Stimulated activated CD8-positive, alpha-beta memory T cell treated with anti-CD3 and anti-CD28 coated beads, Interleukin-12 subunit alpha, Interleukin-12 subunit beta, amount 100 ng/mL, for 24 hours (primary cell): ENCODE results near the gene MBD1.
"Not testable (repeated sequence)": the region's sequence is repeated elsewhere in the genome, so short reads cannot be mapped to it uniquely, and the experiment has no call there.

ENCODE experiments used
- DNase-seq: peaks from one replicate; pipeline ENCODE4 v3.0.0-alpha.2; 2020; ENCODE audit errors: extremely low read depth

MBD1 gene, protein sequence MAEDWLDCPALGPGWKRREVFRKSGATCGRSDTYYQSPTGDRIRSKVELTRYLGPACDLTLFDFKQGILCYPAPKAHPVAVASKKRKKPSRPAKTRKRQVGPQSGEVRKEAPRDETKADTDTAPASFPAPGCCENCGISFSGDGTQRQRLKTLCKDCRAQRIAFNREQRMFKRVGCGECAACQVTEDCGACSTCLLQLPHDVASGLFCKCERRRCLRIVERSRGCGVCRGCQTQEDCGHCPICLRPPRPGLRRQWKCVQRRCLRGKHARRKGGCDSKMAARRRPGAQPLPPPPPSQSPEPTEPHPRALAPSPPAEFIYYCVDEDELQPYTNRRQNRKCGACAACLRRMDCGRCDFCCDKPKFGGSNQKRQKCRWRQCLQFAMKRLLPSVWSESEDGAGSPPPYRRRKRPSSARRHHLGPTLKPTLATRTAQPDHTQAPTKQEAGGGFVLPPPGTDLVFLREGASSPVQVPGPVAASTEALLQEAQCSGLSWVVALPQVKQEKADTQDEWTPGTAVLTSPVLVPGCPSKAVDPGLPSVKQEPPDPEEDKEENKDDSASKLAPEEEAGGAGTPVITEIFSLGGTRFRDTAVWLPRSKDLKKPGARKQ

GRCh38 chr18:50281295-50281971 is at the start of gene MBD1:
Gene MBD1, minus strand, starts transcription at chr18:50281523. Its CDS starts 1,531 bp downstream, at chr18:50279992.
- DNase-seq, result peak; percentile 87

DNA sequence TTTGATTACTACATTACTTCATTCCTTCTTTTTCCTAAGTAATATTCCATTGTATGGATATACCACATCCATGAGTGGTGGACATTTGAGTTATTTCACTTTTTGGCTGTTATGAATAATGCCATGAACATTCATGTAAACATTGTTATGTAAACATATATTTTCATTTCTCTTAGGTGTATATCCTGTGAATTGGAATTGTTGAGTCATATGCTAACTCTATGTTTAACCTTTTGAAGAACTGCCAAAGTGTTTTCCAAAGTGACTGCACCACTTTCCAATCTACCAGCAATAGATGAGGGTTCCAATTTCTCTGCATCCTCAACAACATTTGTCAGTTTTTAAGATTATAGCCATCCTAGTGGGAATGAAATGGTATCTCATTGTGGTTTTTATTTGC is 48.9 kb upstream of the MBD1 start:
- DNase-seq, result no peak

GRCh38 chr18:50327983-50328382 is 46.7 kb upstream of the MBD1 start:
- no peak for DNase-seq

DNA sequence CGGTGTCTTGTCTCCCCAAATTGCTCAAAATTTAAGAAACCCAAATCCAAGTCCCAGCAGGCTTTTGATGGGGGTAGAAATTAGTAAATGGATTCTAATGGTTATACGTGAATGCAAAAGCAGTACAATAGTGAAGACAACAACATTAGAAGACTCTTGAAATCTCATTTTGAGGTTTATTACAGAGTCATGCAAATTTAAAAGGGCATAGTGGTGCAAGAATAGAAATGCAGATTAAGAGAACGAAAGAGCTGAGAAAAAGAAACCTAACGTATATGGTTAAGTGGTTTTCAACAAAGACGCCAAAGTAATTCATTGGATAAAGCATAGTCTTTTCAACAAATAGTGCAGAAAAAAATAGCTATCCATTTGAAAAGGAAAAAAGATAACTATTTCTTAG is 39.4 kb upstream of the MBD1 start:
- no peak for DNase-seq

DNA sequence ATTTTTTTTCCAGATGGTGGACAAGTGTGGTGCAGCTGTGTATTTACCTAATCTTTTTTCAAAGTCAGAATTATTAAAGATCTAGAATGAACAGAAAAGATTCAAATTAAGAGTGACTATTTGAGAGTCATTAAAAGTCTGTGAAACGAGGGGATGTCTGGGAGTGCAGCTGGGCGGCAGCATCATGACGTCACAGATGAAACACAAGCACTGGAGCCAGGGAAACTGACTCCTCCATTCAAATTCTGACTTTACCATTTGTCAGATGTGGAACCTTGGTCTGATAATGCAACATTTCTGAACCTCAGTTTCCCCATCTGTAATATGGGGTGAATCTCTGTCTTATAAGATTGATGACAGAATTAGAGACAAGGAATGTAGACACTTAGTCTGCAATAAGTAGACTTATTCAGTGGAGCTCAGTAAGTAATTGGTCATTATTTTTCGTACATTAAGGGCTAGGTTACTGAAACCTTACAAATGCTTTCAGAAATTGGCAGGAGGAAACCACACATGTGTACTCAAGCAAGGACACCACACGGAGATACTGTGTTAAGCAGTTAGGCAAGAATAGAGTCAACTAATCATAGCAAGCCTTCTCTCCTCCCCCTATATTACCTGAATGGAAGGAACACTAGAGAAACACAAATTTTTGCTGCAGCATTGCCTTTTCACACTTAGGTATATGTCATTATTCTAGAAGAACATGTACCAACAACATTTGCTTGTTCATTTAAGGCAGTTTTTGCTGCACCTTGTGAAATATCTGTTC is 34.0 kb upstream of the MBD1 start:
- DNase-seq, result no peak

- DNase-seq, result no peak
These were observed 32.6 kb upstream of the MBD1 start for GRCh38 chr18:50313873-50314460.

DNA sequence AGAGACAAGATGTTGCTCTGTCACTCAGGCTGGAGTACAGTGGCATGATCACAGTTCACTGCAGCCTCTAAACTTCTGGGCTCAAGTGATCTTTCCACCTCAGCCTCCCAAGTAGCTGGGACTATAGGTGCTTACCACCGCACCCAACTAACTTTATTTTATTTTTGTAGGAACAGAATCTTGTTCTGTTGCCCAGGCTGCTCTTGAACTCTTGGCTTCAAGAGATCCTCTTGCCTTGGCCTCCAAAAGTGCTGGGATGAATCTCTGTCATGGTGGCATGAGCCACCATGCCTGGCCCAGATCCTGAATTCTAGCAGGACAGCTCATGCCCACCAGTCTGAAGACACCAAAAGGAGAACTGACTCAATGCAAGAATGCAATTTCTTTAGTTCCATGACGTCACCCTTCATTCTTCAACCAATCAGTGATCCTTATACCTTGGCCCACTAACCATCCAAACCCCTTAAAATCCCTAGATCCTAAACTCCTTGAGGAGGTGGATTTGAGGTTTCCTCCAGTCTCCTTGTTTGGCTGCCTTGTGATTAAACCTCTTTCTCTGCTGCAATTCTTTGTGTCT is 31.8 kb upstream of the MBD1 start:
- DNase-seq, result no peak

DNA sequence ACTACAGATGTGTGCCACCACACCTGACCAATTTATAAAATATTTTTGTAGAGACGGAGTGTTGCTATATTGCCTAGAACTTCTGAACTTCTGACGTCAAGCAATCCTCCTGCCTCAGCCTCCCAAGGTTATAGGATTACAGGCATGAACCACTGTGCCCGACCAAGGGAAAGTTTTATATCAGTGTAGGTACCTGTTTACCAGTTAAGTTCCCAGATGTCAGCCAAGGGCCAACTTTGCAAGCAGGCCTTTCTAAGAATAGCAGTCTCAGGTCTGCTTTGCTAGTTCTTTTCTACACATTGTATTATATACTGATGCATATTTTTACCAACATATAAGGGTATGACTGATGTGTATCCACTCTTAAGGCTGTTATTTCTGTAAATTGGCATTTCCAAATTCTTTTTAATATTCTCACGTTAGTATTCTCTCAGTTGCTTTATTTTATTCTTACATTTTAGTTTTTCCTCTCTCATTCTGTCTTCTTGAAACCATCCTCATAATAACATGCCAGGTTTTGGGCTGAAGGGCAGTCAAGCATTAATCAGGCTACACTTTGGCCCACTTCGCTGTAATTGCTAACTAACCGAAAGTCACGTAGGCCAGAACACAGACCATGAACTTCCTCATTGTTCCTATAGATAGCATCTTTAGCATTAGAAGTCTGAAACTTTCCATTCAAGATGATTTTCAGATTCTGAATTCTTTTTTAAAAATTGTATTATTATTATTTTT is 31.1 kb upstream of the MBD1 start:
- no peak for DNase-seq

GRCh38 chr18:50311650-50312049 is 30.3 kb upstream of the MBD1 start:
- DNase-seq, result no peak

- no peak for DNase-seq
These were observed 28.8 kb upstream of the MBD1 start for GRCh38 chr18:50310080-50310479.

GRCh38 chr18:50308851-50309250 is 27.5 kb upstream of the MBD1 start:
- not testable (repeated sequence) for DNase-seq

GRCh38 chr18:50307738-50308470 is 26.6 kb upstream of the MBD1 start:
- DNase-seq, result peak; percentile 80

- DNase-seq, result no peak
These were observed 26.0 kb upstream of the MBD1 start for GRCh38 chr18:50307400-50307737.

GRCh38 chr18:50306944-50307343 is 25.6 kb upstream of the MBD1 start:
- DNase-seq, result no peak

DNA sequence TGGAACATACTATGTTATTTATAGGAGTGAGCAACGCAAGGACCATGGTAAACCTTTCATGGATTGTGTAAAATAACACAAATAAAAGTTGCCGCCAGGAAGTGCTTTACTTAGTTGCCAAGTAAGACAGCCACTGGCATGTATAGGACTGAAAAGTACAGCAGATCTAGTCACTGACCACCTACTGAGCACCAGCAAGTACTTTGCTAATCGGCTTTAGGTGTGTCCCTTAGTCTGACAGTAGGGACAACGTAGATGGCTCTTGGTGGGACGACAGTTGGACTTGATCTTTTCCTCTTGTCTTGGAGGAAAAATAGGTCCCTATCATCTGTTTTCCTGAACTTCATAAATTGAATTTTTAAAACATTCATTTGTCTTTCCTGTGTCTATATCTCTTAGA is 19.8 kb upstream of the MBD1 start:
- DNase-seq, result no peak

GRCh38 chr18:50299626-50300388 is 18.5 kb upstream of the MBD1 start:
- no peak for DNase-seq

DNA sequence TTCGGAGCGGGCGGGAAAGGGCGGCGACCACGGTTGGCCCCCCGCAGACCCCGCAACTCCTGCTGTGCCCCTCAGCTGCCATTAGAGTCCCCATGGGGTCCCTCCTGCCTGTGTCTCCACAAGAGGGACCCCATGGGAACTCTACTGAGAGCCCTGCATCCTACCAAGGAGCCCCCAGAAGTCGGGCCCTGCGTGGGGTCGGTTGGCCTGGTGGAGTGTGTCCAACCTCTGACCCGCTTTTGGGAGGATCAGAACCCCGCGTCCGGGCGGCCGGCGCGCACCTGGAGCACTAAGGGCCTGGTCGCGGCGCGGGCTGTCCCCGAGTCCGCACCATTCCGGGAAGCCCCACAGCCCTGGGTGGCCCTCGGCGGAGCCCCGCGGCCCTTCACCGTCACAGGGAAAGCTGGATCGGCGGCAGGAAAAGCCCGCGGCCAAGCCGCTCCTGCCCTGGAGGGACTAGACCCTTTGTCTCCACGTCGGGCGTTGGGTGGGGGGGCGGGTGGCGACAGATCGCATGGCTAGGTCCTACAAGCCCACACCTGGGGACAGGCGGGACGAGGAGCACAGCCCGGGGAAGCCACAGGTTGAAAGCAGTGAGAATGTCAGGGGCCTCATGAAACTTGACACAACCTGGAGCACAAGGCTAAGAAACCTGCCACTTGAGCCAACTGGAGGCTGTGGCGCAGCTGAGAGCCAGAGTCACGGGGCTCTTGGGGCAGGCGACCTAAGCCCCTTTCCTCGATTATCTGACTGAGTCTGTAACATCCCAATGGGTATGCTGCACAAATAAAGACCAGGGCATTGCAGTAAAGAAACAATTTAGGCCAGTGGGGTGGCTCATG is 17.3 kb upstream of the MBD1 start:
- DNase-seq, result no peak
